Dedifferentiated amniotic fluid mesenchymal stem cell (primary cell): ENCODE measurements around the gene FGFR3.
"Not testable (repeated sequence)": the region's sequence is repeated elsewhere in the genome, so short reads cannot be mapped to it uniquely, and the experiment has no call there.

Experiments
- DNase-seq: peaks from one replicate; pipeline ENCODE4 v3.0.0-alpha.2; 2016; ENCODE audit errors: extremely low spot score

The FGFR3 gene

DNA sequence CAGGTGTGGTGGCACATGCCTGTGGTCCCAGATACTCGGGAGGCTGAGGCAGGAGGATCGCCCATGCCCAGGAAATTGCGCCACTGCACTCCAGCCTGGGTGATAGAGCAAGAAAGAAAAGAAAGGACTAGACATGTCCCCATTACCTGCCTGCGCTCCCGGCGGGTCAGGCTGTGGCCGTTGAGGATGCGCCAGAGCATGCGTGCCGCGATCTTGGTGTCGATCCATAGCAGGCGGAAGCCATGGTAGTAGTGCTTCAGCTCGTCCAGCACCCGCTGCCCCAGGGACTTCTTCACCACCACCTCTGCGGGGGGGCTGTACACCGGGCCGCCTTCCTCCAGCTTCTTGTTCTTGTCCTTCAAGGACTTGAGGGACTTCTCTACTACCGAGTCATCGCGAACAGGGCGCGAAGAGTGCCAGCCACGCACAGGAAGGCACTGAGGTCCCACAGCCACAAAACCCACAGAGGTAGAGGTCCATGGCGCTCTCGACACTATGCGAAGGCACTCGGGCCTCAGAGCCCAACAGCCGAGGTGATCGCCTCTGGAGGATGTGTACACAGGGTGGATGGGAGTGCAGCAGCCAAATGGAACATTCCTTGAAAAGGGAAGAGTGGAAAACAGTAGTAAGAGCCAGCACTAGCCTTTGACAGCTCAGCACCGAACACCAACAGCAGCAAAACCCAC, 48.3 kb downstream of the FGFR3 start:
- DNase-seq: no peak

DNA sequence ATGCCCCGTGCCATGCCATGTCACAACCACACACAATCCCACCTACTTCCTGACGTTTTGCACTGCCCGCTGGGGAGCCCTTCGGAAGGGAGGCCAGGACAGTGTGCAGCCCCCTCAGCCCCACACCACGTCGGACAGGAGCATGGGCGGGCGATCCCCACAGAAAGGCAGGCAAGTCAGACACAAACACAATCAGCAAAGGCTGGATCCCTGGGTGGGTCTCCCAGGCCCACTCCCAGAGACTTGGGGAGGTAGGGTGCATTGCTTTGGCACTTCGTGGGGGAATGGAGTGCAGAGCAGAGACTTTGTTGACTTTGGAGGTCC, 48.8 kb downstream of the FGFR3 start:
- no peak for DNase-seq

- DNase-seq: no peak
Measured at GRCh38 chr4:1842339-1842895, 49.3 kb downstream of the FGFR3 start.

DNA sequence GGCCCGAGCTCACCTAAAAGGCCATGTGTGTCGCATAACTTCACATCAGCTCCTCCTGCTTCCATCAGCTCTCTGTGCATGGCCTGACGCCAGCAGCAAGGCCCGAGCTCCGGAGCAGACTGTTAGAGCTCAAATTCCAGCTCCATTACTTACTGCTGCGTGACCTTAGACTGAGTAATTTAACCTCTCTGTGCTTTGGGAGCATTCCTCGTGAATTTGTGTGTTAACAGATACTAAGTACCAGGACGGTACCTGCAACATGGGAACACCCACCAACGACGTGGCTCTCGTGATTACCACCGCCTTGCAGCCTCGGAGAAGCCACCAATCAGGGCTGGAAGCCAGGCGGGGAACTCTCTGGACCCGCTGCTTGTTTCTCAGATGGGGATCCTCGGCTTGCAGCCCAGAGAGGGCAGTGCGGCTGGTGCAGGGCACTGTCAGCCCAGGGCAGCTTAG, 49.9 kb downstream of the FGFR3 start:
- DNase-seq: peak; percentile 66

DNA sequence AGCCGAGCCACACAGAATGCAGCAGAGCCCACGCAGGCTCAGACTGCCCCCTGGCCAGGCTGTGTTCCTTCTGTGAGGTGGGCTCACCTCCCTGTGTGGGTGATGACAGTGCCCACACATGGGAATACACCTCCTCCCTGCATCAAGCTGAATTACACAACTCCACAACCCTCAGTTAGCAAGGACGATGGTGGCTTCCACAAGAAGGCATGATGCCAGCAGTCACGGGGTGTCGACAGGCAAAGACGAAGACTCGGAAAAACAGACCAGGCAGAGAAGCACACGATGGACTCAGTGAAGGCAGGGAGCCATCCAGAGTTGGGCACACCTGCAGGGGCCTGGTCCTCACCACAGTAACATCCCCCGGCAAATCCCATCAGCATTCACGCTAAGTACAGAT, 50.8 kb downstream of the FGFR3 start:
- no peak for DNase-seq

GRCh38 chr4:1844618-1845017, 51.5 kb downstream of the FGFR3 start:
- DNase-seq: not testable (repeated sequence)

DNA sequence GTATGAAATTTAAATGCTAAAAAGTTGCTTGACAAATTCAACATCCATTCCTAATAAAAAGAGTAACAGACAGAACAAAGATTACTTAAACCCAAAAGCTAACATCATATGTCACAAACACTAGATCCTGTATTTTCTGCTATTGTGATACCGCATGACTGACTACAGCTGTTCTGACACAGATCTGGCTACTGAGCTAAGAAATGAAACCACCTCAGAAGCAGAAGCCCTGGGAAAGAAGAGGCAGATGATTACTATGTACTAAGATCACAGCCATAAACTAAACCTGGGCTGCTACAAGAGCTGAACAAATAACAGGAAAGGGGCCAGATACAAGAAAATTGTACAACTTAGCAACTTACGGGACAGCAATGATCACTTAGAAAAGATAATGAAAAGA, 53.5 kb downstream of the FGFR3 start:
- no peak for DNase-seq

- no peak for DNase-seq
Measured at GRCh38 chr4:1850276-1850675, 57.2 kb downstream of the FGFR3 start.

DNA sequence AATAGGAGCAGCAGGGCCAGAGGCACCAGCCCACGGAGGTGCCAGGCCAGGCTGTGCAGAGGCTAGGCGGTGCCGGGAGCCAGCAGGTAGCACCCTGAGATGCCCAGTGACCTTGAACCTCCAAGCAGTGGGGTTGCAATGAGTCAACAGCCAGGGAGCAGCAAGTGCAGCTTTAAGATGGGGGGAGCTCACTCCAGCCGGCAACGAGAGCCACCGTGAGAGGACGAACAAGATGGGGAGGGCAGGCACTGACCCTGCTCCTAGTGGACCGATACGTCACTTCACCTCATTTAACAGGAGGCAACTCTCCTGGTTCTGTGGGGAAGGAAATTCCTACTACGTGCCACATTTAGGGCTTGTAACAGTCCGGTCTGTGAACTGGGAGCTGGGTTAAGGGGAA, 58.1 kb downstream of the FGFR3 start:
- no peak for DNase-seq

GRCh38 chr4:1851575-1852410, 58.7 kb downstream of the FGFR3 start:
- DNase-seq: no peak

GRCh38 chr4:1852904-1853623, 60.0 kb downstream of the FGFR3 start:
- no peak for DNase-seq

- no peak for DNase-seq
Measured at GRCh38 chr4:1854752-1855151, 61.7 kb downstream of the FGFR3 start.

DNA sequence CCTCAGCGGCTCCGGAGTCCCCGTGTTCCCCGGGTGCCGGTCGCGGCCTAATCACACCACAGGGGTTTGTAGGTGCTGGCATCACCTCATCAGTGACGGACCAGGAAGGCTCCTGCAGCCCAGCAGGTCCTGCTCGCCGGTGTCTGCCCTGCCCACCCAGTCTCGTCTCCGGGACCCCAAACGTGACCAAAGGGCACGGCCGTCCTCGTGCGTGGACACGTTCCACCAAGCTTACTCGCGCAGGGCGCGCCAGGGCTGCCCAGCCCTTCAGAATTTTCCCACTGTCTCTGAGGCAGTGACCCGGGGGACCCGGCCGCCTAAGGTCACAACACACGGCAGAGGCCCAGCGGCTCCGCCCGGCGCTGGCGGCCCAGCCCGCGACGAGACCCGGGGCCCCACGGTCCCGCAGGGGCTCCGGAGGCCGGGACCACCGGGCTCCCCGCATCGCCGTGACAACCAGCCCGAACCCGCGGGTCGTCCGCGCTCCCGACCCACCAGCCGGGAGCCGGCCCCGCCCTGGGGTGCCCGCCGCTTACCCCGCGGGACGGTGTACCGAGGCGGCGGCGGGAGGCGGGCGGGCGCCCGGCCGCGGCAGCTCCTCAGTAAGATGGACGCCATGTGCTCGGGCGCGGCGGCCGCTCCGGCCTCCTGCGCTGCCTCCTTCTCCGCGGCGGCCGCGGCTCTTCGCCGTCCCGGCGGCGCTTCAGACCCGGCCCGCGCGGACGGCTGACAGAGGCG, 62.4 kb downstream of the FGFR3 start:
- DNase-seq: no peak

- DNase-seq: peak; percentile 70
Measured at GRCh38 chr4:1856071-1856942, 63.2 kb downstream of the FGFR3 start, which contains the start of gene LETM1. Gene LETM1, minus strand, starts transcription at chr4:1856156. Its CDS starts 206 bp downstream, at chr4:1855950.

- no peak for DNase-seq
Measured at GRCh38 chr4:1856943-1857699, 64.0 kb downstream of the FGFR3 start.

GRCh38 chr4:1857931-1858330, 64.8 kb downstream of the FGFR3 start:
- no peak for DNase-seq
